IMR-90 (cell line): ENCODE results near the gene KLHL29. TPM values are rescaled to one million over a fixed set of nuclear protein-coding genes. Genes with fewer than 3 reads are reported as not detected.

Source experiments
- ATAC-seq: fragments of 200-7000 bp; cut with Tn5 transposase; 2 replicates; pipeline ENCODE4 v1.9.1; 2020; ENCODE audit warnings: low read depth, mild to moderate bottlenecking, moderate library complexity
- BruUV-seq: library from RNA; stranded (reverse); fragments of 400-500 nt; replicated peaks from 2 replicates; lab custom pipeline; 2021; lab: Mats Ljungman, UMichigan
- CTCF ChIA-PET: fragments of 300-600 bp; formaldehyde crosslinking; extraction: SDS; loops from one replicate; lab custom pipeline; 2021; ENCODE audit warnings: antibody characterized with exemption; lab: Yijun Ruan, JAX
- POLR2A ChIA-PET: fragments of 300-600 bp; sonication (Branson Sonifier 250); formaldehyde crosslinking; loops from one replicate; lab custom pipeline; 2022; ENCODE audit warnings: antibody characterized with exemption; ENCODE audit not compliant: unreplicated experiment; lab: Charles Lee
- DNase-seq: peaks from one replicate; pipeline ENCODE4 v3.0.0; 2013
- H2AFZ ChIP-seq: replicated peaks from 2 replicates; pipeline ENCODE3; 2013; ENCODE audit warnings: low read length, mild to moderate bottlenecking; ENCODE audit not compliant: poor library complexity
- H2AK5ac ChIP-seq: 2 replicates; pipeline ENCODE4 v1.6.1; 2013; ENCODE audit warnings: low read depth, low read length, inconsistent platforms
- H2AK9ac ChIP-seq: replicated peaks from 2 replicates; pipeline ENCODE3; 2013; ENCODE audit warnings: mild to moderate bottlenecking, low read depth, low read length, moderate library complexity; ENCODE audit not compliant: poor library complexity
- H2BK120ac ChIP-seq: 2 replicates; pipeline ENCODE4 v1.6.1; 2013; ENCODE audit warnings: low read depth, low read length, inconsistent platforms
- H2BK15ac ChIP-seq: 3 replicates; pipeline ENCODE4 v1.6.1; 2013; ENCODE audit warnings: low read depth, low read length, inconsistent platforms
- H2BK20ac ChIP-seq: 2 replicates; pipeline ENCODE4 v1.6.1; 2013; ENCODE audit warnings: low read depth, mild to moderate bottlenecking, inconsistent platforms, low read length, moderate library complexity
- H2BK5ac ChIP-seq: 2 replicates; pipeline ENCODE4 v1.6.1; 2013; ENCODE audit warnings: mild to moderate bottlenecking, low read depth, low read length, inconsistent platforms; ENCODE audit not compliant: poor library complexity, severe bottlenecking
- H3K14ac ChIP-seq: replicated peaks from 2 replicates; pipeline ENCODE4 v1.6.1; 2013; ENCODE audit warnings: low read depth, low read length, inconsistent platforms
- H3K18ac ChIP-seq: 2 replicates; pipeline ENCODE4 v1.6.1; 2013; ENCODE audit warnings: low read depth, low read length, control low read depth
- H3K23ac ChIP-seq: 2 replicates; pipeline ENCODE4 v1.6.1; 2013; ENCODE audit warnings: low read depth, low read length, inconsistent platforms
- H3K27ac ChIP-seq: 2 replicates; pipeline ENCODE4 v1.5.1; 2013; ENCODE audit warnings: mild to moderate bottlenecking, control low read depth, low read length; ENCODE audit not compliant: insufficient read depth
- H3K27me3 ChIP-seq: 2 replicates; pipeline ENCODE4 v1.6.1; 2013; ENCODE audit warnings: low read length; ENCODE audit not compliant: control insufficient read depth, insufficient read depth
- H3K36me3 ChIP-seq: 2 replicates; pipeline ENCODE4 v1.6.1; 2013; ENCODE audit warnings: low read length, mixed read lengths; ENCODE audit not compliant: control insufficient read depth, insufficient read depth
- H3K4ac ChIP-seq: 2 replicates; pipeline ENCODE4 v1.6.1; 2013; ENCODE audit warnings: low read depth, low read length, inconsistent platforms
- H3K4me1 ChIP-seq: 2 replicates; pipeline ENCODE4 v1.6.1; 2013; ENCODE audit warnings: low read length, mixed read lengths; ENCODE audit not compliant: control insufficient read depth, insufficient read depth
- H3K4me2 ChIP-seq: 2 replicates; pipeline ENCODE4 v1.6.1; 2013; ENCODE audit warnings: low read depth, mild to moderate bottlenecking, control low read depth, low read length, moderate library complexity
- H3K4me3 ChIP-seq: 2 replicates; pipeline ENCODE4 v1.5.1; 2013; ENCODE audit warnings: low read depth, mild to moderate bottlenecking, control low read depth, low read length, moderate library complexity; ENCODE audit not compliant: insufficient read depth
- H3K56ac ChIP-seq: 2 replicates; pipeline ENCODE4 v1.6.1; 2013; ENCODE audit warnings: low read length, inconsistent platforms; ENCODE audit not compliant: insufficient read depth; ENCODE audit errors: extremely low read depth
- H3K79me1 ChIP-seq, 2 experiments: 2 replicates each; pipeline ENCODE4 v1.6.1; 2013; ENCODE audit warnings: low read length in 2 of 2, inconsistent platforms in 1 of 2, low read depth in 1 of 2
- H3K9ac ChIP-seq: 2 replicates; pipeline ENCODE4 v1.6.1; 2013; ENCODE audit warnings: low read depth, low read length, control low read depth
- H3K9me1 ChIP-seq: 2 replicates; pipeline ENCODE4 v1.6.1; 2013; ENCODE audit warnings: low read length, inconsistent platforms; ENCODE audit not compliant: insufficient read depth
- H3K9me3 ChIP-seq: 2 replicates; pipeline ENCODE4 v1.6.1; 2013; ENCODE audit warnings: low read length; ENCODE audit not compliant: control insufficient read depth, insufficient read depth
- H4K20me1 ChIP-seq: 2 replicates; pipeline ENCODE4 v1.6.1; 2013; ENCODE audit warnings: low read length, inconsistent platforms; ENCODE audit not compliant: insufficient read depth
- H4K5ac ChIP-seq: 2 replicates; pipeline ENCODE4 v1.6.1; 2013; ENCODE audit warnings: mild to moderate bottlenecking, low read depth, low read length, control low read depth
- H4K8ac ChIP-seq, 2 experiments: 2 replicates each; pipeline ENCODE4 v1.6.1; 2013; ENCODE audit warnings: low read depth in 2 of 2, low read length in 2 of 2, control low read depth in 1 of 2, inconsistent platforms in 1 of 2
- H4K91ac ChIP-seq: 2 replicates; pipeline ENCODE4 v1.6.1; 2013; ENCODE audit warnings: low read depth, low read length, inconsistent platforms; ENCODE audit not compliant: insufficient read depth
- BHLHE40 ChIP-seq: fragments of 150-350 bp; IDR thresholded peaks from 2 replicates; pipeline ENCODE4 v1.6.1; 2016; ENCODE audit warnings: mild to moderate bottlenecking, low read depth, low read length
- CEBPB ChIP-seq: IDR thresholded peaks from 2 replicates; pipeline ENCODE4 v1.6.1; 2012; ENCODE audit warnings: low read depth, low read length, improper control_type of control experiment
- CHD1 ChIP-seq: IDR thresholded peaks from 2 replicates; pipeline ENCODE4 v1.6.1; 2012; ENCODE audit warnings: low read depth, low read length, improper control_type of control experiment
- FOS ChIP-seq: fragments of 150-350 bp; IDR thresholded peaks from 2 replicates; pipeline ENCODE4 v1.6.1; 2016; ENCODE audit warnings: low read depth, low read length
- MAFK ChIP-seq: IDR thresholded peaks from 2 replicates; pipeline ENCODE4 v1.6.1; 2012; ENCODE audit warnings: low read depth, low read length, improper control_type of control experiment
- MXI1 ChIP-seq: IDR thresholded peaks from 2 replicates; pipeline ENCODE4 v1.6.1; 2012; ENCODE audit warnings: low read depth, mild to moderate bottlenecking, low read length, moderate library complexity, borderline replicate concordance
- NFE2L2 ChIP-seq: fragments of 150-350 bp; IDR thresholded peaks from 2 replicates; pipeline ENCODE4 v1.6.1; 2016; ENCODE audit warnings: low read depth, mild to moderate bottlenecking, low read length
- POLR2A ChIP-seq: IDR thresholded peaks from 2 replicates; pipeline ENCODE4 v1.6.1; 2012; ENCODE audit warnings: mild to moderate bottlenecking, low read depth, low read length
- RAD21 ChIP-seq: IDR thresholded peaks from 2 replicates; pipeline ENCODE4 v1.6.1; 2012; ENCODE audit warnings: low read length, improper control_type of control experiment
- RCOR1 ChIP-seq: IDR thresholded peaks from 2 replicates; pipeline ENCODE4 v1.6.1; 2012; ENCODE audit warnings: mild to moderate bottlenecking, low read length, improper control_type of control experiment; ENCODE audit not compliant: insufficient replicate concordance
- RFX5 ChIP-seq: IDR thresholded peaks from 2 replicates; pipeline ENCODE4 v1.8.0; 2012; ENCODE audit warnings: low read depth, mild to moderate bottlenecking, low read length, moderate library complexity
- SMC3 ChIP-seq: fragments of 150-350 bp; IDR thresholded peaks from 2 replicates; pipeline ENCODE4 v1.6.1; 2016; ENCODE audit warnings: low read depth, mild to moderate bottlenecking, antibody characterized with exemption, low read length, moderate library complexity
- WGBS, 2 experiments: methylation state at CpG; one replicate each; pipeline versions ENCODE4 v1.1.5 to v1.1.7; 2013; ENCODE audit warnings: missing lambda C conversion rate in 2 of 2; ENCODE audit not compliant: insufficient read length in 1 of 2; ENCODE audit errors: extremely low coverage in 2 of 2; 5-methylcytosine and 5-hydroxymethylcytosine counted together
- dilution Hi-C: fragments of 300-500 bp; cut with HindIII; formaldehyde crosslinking; loops from one replicate; pipeline ENCODE4 v1.14.3; 2018; ENCODE audit warnings: low sequenced_read_pairs; ENCODE audit not compliant: unreplicated experiment
- in situ Hi-C: fragments of 300-500 bp; cut with MboI; formaldehyde crosslinking; loops from 3 replicates; pipeline ENCODE4 v1.14.3; 2019; ENCODE audit warnings: low sequenced_read_pairs, inconsistent platforms, mixed read lengths
- intact Hi-C: fragments of 100-400 bp; cut with micrococcal nuclease; formaldehyde crosslinking; loops from 2 replicates; pipeline ENCODE4 v1.10.0; 2022
- polyA plus RNA-seq, 3 experiments: library from polyadenylated mRNA; depleted of rRNA; stranded (reverse); fragments of >200 nt; gene quantifications; 2 replicates each; pipeline ENCODE4 v1.2.3, GENCODE V29; 2012; ENCODE audit warnings: low replicate concordance in 1 of 3
- total RNA-seq: library from RNA; depleted of rRNA; stranded (reverse); fragments of >200 nt; gene quantifications from 2 replicates; pipeline ENCODE4 v1.2.3, GENCODE V29; 2012
- TF ChIP-seq, protein P1 (sequence below): conservative IDR thresholded peaks from 2 replicates; pipeline ENCODE4 v1.5.1; 2012; ENCODE audit warnings: mild to moderate bottlenecking, low read depth, low read length, improper control_type of control experiment
- TF ChIP-seq, protein P2 (sequence below): fragments of 150-350 bp; IDR thresholded peaks from 2 replicates; pipeline ENCODE4 v1.6.1; 2017; ENCODE audit warnings: mild to moderate bottlenecking, antibody characterized with exemption, low read length, low read depth

The KLHL29 gene
- total and polyA plus RNA-seq, 2 of the 4 experiments (the other 2 are of a cell fraction) = 2.0 to 8.0 TPM

DNA sequence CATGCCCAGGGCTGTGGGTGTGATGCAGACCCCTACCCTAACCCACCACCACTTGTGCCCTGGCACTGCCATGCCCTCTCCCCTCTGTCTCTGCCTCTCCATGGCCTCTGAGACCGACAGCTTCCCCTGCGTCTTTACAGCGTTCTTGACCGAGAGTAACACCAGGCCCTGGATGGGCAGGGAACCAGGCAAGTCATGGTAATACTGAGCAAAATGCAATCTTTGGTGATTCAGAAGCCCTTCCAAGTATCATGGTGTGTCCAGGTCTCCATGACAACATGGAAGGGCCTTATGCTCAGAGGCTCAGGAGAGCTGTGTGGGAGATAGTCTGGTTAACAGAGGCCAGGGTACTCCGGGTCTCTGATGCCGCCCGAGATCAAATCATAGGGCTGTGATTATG lies 176.1 kb downstream of the KLHL29 start:
- no peak overlapping the region for H3K4me3 ChIP-seq
- no peak overlapping the region for H2BK120ac ChIP-seq
- H2BK5ac ChIP-seq = no peak overlapping the region
- peaks cover 3 to 4% of the 10 kb centered on the region in 2 experiments; a peak in 3 of 4 replicates for H3K79me1 ChIP-seq
- no peak for ATAC-seq
- peak overlapping the region; percentile 33 for H2AK9ac ChIP-seq
- no peak overlapping the region for H3K23ac ChIP-seq
- no TSS peak for BruUV-seq
- no peak overlapping the region for H3K27ac ChIP-seq
- H3K36me3 ChIP-seq = peaks cover 3% of the 10 kb centered on the region
- no peak for TF ChIP-seq POLR2A
- no peak for TF ChIP-seq FOS
- no peak for TF ChIP-seq RAD21
- TF ChIP-seq SMC3 = no peak
- TF ChIP-seq CEBPB = no peak
- no peak for TF ChIP-seq RFX5
- TF ChIP-seq, protein P1, sequence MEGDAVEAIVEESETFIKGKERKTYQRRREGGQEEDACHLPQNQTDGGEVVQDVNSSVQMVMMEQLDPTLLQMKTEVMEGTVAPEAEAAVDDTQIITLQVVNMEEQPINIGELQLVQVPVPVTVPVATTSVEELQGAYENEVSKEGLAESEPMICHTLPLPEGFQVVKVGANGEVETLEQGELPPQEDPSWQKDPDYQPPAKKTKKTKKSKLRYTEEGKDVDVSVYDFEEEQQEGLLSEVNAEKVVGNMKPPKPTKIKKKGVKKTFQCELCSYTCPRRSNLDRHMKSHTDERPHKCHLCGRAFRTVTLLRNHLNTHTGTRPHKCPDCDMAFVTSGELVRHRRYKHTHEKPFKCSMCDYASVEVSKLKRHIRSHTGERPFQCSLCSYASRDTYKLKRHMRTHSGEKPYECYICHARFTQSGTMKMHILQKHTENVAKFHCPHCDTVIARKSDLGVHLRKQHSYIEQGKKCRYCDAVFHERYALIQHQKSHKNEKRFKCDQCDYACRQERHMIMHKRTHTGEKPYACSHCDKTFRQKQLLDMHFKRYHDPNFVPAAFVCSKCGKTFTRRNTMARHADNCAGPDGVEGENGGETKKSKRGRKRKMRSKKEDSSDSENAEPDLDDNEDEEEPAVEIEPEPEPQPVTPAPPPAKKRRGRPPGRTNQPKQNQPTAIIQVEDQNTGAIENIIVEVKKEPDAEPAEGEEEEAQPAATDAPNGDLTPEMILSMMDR = no peak
- no peak for TF ChIP-seq MXI1
- no peak for TF ChIP-seq RCOR1
- TF ChIP-seq CHD1 = no peak
- no peak for TF ChIP-seq NFE2L2
- no peak for TF ChIP-seq MAFK
- TF ChIP-seq BHLHE40 = no peak
- TF ChIP-seq, protein P2, sequence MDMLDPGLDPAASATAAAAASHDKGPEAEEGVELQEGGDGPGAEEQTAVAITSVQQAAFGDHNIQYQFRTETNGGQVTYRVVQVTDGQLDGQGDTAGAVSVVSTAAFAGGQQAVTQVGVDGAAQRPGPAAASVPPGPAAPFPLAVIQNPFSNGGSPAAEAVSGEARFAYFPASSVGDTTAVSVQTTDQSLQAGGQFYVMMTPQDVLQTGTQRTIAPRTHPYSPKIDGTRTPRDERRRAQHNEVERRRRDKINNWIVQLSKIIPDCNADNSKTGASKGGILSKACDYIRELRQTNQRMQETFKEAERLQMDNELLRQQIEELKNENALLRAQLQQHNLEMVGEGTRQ = no peak
- H4K20me1 ChIP-seq = peaks cover 3% of the 10 kb centered on the region; the same call in 1 of the 2 replicates
- peaks cover 16% of the 10 kb centered on the region; the same call in 1 of the 2 replicates for H3K4me1 ChIP-seq
- ChIA-PET POLR2A (no interaction called here), CTCF (no interaction called here)
- H3K9me3 ChIP-seq = no peaks in the 10 kb centered on the region
- H3K18ac ChIP-seq = no peak overlapping the region
- no peak overlapping the region for H3K9ac ChIP-seq
- H3K14ac ChIP-seq = no peak overlapping the region
- dilution Hi-C loops (no loop called here), intact Hi-C loops (no loop called here), in situ Hi-C loops (no loop called here)
- no peak overlapping the region for H3K4me2 ChIP-seq
- WGBS, 2 experiments = 100% methylated on average over 6 of the region's 7 CpGs; no CpG with 5 or more reads in 1 of the 2 experiments
- DNase-seq = peak; percentile 54
- no peak overlapping the region for H4K91ac ChIP-seq
- no peak overlapping the region for H2BK15ac ChIP-seq
- no peak overlapping the region for H2AK5ac ChIP-seq
- no peak overlapping the region for H3K56ac ChIP-seq
- no peak overlapping the region for H2BK20ac ChIP-seq
- H3K4ac ChIP-seq = no peak overlapping the region
- no peak overlapping the region for H4K8ac ChIP-seq
- peaks cover 7% of the 10 kb centered on the region for H3K9me1 ChIP-seq
- H4K5ac ChIP-seq = no peak overlapping the region
- H3K27me3 ChIP-seq = no peaks in the 10 kb centered on the region
- no peak overlapping the region for H2AFZ ChIP-seq
